ENCODE data around the gene RAI1.
"Not testable (repeated sequence)": the region's sequence is repeated elsewhere in the genome, so short reads cannot be mapped to it uniquely, and the experiment has no call there.

Gene RAI1, protein sequence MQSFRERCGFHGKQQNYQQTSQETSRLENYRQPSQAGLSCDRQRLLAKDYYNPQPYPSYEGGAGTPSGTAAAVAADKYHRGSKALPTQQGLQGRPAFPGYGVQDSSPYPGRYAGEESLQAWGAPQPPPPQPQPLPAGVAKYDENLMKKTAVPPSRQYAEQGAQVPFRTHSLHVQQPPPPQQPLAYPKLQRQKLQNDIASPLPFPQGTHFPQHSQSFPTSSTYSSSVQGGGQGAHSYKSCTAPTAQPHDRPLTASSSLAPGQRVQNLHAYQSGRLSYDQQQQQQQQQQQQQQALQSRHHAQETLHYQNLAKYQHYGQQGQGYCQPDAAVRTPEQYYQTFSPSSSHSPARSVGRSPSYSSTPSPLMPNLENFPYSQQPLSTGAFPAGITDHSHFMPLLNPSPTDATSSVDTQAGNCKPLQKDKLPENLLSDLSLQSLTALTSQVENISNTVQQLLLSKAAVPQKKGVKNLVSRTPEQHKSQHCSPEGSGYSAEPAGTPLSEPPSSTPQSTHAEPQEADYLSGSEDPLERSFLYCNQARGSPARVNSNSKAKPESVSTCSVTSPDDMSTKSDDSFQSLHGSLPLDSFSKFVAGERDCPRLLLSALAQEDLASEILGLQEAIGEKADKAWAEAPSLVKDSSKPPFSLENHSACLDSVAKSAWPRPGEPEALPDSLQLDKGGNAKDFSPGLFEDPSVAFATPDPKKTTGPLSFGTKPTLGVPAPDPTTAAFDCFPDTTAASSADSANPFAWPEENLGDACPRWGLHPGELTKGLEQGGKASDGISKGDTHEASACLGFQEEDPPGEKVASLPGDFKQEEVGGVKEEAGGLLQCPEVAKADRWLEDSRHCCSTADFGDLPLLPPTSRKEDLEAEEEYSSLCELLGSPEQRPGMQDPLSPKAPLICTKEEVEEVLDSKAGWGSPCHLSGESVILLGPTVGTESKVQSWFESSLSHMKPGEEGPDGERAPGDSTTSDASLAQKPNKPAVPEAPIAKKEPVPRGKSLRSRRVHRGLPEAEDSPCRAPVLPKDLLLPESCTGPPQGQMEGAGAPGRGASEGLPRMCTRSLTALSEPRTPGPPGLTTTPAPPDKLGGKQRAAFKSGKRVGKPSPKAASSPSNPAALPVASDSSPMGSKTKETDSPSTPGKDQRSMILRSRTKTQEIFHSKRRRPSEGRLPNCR (N-terminal part only)

DNA sequence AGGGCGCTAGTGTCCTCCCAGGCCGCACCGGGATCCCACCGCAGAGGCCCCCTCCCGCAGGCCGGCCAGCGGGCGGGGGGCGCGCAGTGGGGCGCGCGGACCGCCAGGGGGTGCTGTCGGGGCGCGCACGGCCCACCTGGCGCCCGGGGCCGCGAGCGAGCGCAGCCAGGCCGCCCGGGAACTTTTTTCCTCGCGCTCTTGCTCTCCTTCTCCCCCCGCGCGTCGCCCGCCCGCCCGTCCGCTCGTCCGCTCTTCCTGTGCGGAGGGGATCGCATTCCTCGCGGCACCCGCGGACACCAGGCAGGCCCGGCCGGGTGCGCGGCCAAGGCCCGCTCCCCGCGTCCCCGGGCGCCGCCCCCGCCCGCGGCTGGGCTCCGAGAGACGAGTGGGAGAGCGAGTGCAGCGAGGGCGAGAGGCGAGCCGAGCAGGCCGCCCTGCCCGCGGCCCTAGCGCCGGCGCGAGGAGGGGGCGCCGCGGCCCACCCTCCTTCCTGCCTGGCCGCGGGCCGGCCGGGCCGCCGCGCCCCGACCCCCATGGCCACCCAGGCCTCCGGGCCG, at the start of gene RAI1:
TSS of gene RAI1 (plus strand) at position 272 of the 557 bp plus-strand sequence. CDS start 111,491 bp downstream, outside the sequence.
- in situ Hi-C loops (cut with MboI; ENCODE audit: low sequenced_read_pairs, unreplicated experiment), result loop anchor here (10.0 kb wide), 1 partner anchor 354 kb away; the partner anchor contains the start of genes ATPAF2 and GID4
- TF ChIP-seq, protein P1, sequence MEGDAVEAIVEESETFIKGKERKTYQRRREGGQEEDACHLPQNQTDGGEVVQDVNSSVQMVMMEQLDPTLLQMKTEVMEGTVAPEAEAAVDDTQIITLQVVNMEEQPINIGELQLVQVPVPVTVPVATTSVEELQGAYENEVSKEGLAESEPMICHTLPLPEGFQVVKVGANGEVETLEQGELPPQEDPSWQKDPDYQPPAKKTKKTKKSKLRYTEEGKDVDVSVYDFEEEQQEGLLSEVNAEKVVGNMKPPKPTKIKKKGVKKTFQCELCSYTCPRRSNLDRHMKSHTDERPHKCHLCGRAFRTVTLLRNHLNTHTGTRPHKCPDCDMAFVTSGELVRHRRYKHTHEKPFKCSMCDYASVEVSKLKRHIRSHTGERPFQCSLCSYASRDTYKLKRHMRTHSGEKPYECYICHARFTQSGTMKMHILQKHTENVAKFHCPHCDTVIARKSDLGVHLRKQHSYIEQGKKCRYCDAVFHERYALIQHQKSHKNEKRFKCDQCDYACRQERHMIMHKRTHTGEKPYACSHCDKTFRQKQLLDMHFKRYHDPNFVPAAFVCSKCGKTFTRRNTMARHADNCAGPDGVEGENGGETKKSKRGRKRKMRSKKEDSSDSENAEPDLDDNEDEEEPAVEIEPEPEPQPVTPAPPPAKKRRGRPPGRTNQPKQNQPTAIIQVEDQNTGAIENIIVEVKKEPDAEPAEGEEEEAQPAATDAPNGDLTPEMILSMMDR (IDR thresholded peaks at IDR 0.05; ENCODE audit: borderline replicate concordance, control extremely low read depth, extremely low read depth, insufficient read depth, missing control alignments), result peak; percentile 95
- peak; percentile 88 for DNase-seq (ENCODE audit: low spot score)

DNA sequence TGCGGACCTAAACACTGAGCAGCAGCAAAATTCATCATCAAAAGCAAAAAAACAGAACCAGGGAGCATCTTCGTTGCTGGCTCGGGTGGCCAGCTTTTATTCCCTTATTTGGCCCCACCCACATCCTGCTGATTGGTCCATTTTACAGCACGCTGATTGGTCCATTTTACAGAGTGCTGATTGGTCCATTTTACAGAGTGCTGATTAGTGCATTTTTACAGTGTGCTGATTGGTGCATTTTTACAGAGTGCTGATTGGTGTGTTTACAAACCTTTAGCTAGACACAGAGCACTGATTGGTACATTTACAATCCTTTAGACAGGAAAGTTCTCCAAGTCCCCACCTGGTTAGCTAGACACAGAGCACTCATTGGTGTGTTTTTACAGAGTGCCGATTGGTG, 48.6 kb upstream of the RAI1 start:
- DNase-seq (ENCODE audit: low spot score); in situ Hi-C loops (cut with MboI; ENCODE audit: low sequenced_read_pairs, unreplicated experiment): not testable (repeated sequence)

DNA sequence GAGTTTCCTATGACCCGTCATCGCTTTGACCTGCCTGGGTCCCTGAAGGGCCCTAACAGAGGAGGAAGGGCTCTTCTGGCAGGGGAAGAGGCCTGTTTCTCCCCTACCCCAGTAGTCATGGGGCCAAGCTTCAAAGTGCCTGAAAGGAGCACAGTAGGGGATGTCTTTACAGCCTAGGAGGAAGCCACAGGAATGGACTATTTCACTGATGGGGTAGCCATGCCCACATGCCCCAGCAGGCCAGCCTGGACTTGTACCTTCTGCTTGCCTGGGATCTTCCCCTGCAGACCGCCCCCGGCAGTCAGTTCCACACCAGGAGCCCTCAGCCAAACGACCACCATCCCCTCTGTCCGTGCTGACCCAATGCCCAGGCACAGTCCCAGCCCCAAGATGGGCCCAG, 47.9 kb upstream of the RAI1 start:
- in situ Hi-C loops (cut with MboI; ENCODE audit: low sequenced_read_pairs, unreplicated experiment), result no loop called here
- TF ChIP-seq, protein P1 (IDR thresholded peaks at IDR 0.05; ENCODE audit: borderline replicate concordance, control extremely low read depth, extremely low read depth, insufficient read depth, missing control alignments), result no peak
- no peak for DNase-seq (ENCODE audit: low spot score)

DNA sequence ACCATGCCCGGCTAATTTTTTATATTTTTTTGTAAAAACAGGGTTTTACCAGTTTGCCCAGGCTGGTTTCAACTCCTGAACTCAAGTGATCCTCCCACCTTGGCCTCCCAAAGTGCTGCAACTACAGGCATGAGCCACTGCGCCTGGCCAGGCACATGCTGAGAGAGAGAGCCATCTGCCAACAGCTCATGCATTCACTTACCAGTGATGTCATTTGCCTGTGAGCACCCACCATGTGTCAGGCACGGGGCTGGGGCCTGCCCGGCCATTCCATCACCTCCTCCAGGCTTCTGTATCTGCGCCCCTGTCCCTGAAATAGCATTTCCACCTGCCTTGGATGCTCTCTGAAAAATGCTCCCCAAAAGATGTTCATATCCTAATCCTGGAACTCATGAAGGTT, 46.1 kb upstream of the RAI1 start:
- TF ChIP-seq, protein P1 (IDR thresholded peaks at IDR 0.05; ENCODE audit: borderline replicate concordance, control extremely low read depth, extremely low read depth, insufficient read depth, missing control alignments), result no peak
- in situ Hi-C loops (cut with MboI; ENCODE audit: low sequenced_read_pairs, unreplicated experiment), result no loop called here
- DNase-seq (ENCODE audit: low spot score), result no peak

DNA sequence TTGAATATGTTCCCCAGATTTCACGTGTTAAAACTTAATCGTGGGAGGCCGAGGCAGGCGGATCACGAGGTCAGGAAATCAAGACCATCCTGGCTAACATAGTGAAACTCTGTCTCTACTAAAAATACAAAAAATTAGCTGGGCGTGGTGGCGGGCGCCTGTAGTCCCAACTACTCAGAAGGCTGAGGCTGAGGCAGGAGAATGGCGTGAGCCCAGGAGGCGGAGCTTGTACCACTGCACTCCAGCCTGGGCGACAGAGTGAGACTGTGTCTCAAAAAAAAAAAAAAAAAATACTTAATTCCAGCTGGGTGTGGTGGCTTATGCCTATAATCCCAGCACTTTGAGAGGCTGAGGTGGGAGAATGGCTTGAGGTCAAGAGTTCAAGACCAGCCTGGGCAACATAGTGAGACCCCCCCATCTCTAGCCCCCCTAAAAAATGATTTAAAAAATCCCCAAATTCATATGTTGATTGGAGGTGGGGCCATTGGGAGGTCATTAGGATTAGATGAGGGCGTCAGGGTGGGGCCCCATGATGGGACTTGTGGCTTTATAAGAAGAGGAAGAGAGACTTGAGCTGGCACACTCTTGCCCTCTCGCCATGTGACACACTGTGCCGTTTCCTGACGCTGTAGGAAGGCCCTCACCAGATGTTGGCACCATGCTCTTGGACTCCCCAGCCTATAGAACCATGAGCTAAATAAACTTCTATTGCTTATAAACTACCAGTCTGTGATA, 45.6 kb upstream of the RAI1 start:
- in situ Hi-C loops (cut with MboI; ENCODE audit: low sequenced_read_pairs, unreplicated experiment), result not testable (repeated sequence)

DNA sequence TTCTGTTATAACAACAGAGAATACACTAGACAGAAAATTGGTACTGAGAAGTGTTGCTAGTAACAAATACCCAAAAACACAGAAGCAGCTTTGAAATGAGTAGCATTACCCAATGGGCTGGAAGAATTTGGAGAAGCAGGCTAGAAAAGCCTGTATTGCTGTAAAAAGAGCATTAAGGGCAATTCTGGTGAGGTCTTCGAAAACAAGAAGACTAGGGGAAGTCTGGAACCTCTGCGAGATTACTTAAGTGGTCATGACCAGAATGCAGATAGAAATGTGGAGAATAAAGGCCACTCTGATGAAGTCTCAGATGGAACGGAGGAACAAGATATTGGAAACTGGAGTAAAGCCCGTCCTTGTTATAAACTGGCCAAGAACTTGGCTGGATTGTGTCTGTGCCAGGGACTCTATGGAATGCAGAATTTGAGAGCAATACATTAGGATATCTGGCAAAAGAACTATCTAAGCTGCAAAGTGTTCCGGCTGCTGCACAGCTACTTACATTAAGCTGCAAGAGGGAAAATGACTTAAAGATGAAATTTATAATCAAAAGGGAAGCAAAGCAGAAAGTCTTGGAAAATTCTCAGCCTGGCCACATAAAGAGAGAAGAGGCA, 44.9 kb upstream of the RAI1 start:
- in situ Hi-C loops (cut with MboI; ENCODE audit: low sequenced_read_pairs, unreplicated experiment), result no loop called here
- TF ChIP-seq, protein P1 (IDR thresholded peaks at IDR 0.05; ENCODE audit: borderline replicate concordance, control extremely low read depth, extremely low read depth, insufficient read depth, missing control alignments), result no peak
- no peak for DNase-seq (ENCODE audit: low spot score)

More for the DNA sequence above, 45.6 kb upstream of the RAI1 start:
- not testable (repeated sequence) for DNase-seq (ENCODE audit: low spot score)

Data from GM13976 (cell line).